Middle frontal gyrus (tissue), 1 donor: ENCODE measurements around the gene ZNF579.
A peak's percentile ranks its signal among the peaks of the same experiment; 100 is the strongest.

Source experiments
- DNase-seq: peaks from one replicate; pipeline ENCODE4 v3.0.0-alpha.2; 2015; ENCODE audit warnings: low spot score; ENCODE audit errors: extremely low spot score

The ZNF579 gene, protein sequence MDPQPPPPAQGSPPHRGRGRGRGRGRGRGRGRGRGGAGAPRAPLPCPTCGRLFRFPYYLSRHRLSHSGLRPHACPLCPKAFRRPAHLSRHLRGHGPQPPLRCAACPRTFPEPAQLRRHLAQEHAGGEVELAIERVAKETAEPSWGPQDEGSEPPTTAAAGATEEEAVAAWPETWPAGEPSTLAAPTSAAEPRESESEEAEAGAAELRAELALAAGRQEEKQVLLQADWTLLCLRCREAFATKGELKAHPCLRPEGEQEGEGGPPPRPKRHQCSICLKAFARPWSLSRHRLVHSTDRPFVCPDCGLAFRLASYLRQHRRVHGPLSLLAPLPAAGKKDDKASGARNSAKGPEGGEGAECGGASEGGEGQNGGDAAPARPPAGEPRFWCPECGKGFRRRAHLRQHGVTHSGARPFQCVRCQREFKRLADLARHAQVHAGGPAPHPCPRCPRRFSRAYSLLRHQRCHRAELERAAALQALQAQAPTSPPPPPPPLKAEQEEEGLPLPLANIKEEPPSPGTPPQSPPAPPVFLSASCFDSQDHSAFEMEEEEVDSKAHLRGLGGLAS

DNA sequence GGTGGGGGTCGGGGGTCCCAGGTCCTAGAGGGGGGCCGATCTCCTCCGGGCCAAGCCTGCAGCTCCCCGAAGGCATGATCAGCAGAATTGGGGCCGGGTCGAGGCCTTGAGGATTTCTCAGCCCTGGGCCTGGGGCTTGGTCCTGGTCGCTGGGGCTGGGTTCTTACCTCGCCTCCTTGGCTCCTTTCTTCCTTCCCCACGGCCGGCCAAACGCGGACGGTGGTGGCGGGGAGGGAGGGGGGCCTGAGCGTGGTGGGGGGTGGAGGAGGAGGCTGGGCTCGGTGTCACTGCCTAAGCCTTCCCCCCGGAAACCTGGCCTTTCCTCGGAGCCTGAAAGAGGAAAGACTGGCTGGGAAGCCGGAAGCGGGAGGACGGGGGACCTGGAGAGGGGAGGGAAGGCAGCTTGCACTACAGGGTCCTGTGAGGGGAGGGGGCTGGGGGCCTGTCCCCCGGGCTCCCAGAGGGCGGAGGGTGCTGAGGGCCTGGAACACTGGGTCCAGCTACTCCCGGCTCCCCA, at the start of gene ZNF579:
Gene ZNF579 (minus strand): TSS at position 221 of the 517 bp plus-strand sequence. CDS start 1,209 bp downstream, outside the sequence.
- DNase-seq, result peak; percentile 63

DNA sequence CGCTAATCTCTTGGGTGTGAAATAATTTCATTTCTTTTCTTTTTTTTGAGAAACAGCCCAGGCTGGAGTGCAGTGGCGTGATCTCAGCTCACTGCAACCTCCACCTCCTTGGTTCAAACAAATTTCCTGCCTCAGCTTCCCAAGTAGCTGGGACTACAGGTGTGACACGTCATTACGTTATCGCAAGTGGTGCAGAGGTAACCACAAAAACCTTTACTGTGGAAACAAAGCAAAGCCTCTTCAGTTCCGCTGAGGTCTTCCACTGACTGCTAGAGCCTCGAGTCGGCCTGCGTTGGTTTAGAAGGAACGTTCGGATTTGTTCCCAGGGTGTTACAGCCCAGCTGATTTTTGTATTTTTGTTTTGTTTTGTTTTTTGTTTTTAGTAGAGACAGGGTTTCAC, 45.7 kb upstream of the ZNF579 start:
- no peak for DNase-seq

DNA sequence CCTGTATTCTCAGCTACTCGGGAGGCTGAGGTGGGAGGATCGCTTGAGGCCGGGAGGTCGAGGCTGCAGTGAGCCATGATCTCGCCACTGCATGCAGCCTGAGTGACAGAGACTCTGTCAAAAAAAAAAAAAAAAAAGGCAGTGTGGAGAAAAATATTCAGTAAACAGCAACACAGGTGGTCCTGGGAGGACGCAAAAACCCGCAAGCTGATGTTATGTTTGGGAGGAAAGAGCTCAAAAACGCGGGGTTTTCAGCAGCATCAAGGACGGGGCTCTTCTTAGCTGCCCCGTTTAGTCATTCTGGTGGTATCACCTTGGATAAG, 44.3 kb upstream of the ZNF579 start:
- DNase-seq, result no peak

DNA sequence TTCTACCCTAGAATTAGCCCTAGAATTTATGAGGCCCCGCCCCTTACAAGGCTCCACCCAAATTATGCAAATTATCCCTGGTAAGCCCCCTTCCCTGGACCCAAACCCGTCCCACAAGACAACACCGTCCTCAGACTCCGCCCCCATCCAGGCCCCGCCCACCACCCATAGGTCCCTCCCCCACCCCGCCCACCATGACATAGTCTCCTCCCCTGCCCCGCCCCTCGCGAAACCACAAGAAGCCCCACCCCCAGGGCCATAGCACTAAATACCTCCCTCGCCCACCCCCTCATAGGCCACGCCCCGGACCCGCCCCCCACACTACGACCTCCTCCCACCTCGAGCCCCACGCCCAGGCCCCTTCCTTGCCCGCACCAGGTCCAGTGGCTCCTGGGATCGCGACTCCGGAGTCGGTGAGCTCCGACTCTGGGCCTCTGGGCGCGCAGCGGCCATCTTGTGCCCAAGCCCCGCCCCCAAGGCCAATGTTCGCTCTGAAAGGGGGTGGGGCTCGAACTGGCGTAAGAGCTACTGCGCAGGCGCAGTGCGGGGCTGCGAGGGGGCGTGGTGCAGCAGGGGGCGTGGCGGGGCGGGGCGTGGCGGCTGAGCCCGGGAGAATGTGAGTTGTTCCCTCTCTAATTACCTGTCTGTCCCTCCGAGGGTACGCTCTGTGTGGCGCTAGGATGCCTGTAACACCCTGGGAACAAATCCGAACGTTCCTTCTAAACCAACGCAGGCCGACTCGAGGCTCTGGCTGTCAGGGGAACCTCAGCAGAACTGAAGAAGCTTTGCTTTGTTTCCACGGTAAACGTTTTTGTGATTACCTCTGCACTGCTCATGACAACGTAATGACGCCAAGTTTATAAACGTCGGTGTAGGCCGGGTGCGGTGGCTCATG, 43.7 kb upstream of the ZNF579 start, which contains the start of gene ZNF784:
Gene ZNF784 (minus strand): TSS at position 458 of the 895 bp plus-strand sequence. CDS start 5 bp downstream, at position 453.
- peak; percentile 79 for DNase-seq

DNA sequence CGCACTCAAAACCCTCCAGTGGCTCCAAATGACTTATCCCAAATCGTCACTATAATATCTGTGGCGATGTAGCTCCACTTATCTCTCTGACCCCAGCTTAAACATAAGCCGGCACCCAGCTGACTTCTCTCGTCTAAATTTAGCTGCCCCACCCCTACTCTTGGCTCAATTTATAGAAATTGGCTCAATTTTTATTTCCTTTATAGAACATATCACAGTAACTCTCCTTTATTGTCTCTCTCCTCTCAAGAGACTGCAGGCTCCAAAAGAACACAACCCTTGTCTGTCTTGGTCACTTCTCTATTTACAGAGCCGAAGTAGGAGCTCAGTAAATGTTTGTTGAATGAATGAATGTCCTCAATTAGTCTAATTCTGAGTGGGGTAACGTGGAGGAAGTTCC, 42.9 kb upstream of the ZNF579 start:
- DNase-seq, result no peak

DNA sequence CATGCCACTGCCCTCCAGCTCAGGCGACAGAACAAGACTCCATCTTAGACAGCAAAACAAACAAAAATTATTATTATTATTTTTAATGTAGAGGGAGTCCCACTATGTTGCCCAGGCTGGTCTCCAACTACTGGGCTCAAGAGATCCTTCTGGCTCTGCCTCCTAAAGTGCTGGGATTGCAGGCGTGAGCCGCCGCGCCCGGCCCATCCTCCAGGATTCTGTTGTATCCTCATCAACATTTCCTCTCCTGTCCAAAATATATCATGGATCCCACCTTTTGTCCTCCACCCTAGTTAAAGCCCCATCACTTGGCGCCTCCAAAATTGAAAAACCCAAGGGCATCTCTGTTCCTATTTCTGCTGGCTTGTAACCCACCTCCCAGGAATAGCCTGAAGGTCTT, 42.5 kb upstream of the ZNF579 start:
- DNase-seq, result no peak

DNA sequence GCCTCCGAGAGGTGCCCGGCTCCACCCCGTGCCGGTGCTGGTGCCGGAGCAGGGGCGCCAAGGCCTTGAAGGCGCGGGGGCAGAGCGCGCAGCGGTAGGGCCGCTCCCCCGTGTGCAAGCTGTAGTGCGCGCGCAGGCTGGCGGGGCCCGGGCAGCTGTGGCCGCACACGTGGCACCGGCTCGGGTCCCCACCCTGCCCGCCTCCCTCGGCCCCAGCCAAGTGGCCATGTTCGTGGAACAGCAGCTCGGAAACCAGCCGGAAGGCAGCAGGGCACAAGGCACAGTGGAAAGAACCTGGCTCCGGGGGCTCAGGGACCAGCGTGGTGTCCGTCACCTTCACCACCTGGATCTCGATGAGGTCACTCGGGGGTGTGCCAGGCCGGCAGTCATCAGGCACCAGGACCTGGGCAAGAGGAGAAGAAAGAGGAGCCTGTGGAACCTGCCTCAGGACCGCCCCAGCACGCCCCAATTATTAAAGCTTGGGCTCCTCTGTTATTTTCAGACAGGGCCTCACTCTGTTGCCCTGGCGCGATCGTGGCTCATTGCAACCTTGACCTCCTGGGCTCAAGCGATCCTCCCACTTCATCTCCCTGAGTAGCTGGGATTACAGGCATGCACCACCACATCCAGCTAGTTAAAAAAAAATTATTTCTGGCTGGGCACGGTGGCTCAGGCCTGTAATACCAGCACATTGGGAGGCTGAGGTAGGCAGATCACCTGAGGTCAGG, 41.8 kb upstream of the ZNF579 start:
- no peak for DNase-seq

DNA sequence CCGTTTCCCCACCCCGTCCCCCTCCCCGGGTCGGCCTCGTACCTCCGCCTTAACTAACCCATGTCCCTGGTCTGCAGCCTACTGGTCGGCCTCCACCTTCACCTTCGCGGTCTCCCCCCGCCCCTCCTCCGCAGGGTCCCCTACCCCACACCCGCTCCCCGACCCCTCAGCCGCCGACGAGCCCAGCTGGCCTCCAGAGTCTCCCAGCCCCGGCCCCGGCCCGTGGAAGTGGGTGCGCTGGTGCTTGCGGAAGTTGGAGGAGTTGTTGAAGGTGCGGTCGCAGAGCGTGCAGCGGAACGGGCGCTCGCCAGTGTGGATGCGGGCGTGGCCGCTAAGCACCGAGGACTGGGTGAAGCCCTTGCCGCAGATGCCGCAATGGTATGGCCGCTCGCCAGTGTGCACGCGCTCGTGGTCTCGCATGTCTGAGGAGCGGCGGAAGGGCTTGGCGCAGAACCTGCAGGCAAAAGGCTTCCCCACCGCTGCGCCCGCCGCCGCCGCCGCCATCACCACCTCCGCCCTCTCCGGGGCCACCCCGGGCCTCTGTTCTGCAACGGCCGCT, 41.1 kb upstream of the ZNF579 start:
- DNase-seq, result no peak

DNA sequence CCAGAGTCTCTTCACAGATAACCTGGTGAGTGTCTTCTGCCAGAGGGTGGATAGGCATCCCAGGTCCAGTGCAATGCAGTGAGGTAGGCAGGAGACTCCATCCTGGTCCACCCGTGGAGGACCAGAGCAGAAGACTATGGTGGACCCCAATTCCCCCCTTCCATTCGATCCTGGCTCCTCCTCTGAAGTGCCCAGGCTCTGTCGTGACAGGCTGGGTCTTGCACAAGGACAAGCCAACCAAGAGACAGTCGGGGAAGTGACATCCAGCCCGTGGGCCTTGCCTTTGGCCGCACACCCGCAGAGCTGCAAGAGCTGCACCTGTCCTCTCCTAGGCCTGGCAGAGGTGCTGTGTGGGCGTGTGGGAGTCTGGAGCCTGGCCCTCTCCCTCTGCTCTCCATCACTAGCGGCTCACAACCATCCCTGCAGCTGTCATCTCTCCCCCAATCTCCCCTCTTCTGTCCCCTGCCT, 40.6 kb upstream of the ZNF579 start:
- DNase-seq, result no peak

DNA sequence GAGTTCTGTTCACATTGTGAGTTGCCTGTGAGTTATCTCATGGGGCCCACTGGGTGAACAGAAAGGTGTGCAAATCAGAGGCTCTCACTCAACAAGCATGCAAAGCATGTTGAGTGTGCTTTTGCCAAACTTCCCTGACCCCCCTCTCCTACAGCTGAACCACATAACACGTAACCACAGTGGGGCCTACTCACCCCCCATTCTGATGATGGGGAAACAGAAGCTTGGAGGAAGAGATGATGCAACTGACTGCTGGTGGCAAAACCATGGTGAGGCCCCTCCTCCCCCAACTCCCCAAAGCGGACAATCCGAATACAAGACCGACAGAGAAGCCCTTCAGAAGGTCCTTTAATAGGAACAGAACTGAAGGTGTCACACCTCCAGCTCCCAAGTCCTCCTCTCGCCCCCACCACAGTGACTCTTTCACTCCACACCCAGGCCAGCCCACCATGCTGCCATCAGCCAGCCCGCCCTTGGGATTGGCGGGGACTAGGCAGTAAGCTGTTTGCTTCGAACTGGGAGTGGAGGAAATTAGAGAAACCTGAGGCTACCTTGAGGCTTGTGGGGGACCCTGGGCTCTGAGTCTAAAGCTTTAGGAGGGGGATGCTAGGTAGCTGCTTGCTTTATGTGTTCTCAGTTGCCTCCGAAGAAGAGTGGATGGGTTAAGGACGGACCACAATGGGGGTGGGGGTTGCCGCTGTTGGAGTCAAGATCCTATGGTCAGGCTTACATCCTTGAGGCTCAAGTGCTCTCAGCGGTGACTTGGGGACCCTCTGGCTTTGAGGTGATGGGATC, 40.0 kb upstream of the ZNF579 start:
- no peak for DNase-seq

DNA sequence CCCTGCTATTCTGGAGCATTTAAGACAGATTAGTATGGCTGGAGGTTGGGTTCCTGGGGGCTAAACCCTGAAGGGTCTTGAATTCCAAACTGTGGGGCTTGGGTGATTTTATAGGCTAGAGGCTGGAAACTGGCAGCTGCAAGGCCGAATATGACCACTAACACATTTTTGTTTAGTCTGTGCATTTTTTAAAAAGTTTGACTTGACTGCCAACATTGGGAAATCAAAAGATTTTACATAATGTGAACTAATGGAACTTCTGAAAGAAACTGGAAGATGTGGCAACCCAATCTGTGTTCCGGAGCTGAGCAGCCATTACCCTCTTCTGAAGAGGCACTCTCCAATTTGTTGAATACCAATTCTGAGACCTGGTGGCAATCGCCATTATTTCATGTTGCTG, 38.6 kb upstream of the ZNF579 start:
- no peak for DNase-seq

DNA sequence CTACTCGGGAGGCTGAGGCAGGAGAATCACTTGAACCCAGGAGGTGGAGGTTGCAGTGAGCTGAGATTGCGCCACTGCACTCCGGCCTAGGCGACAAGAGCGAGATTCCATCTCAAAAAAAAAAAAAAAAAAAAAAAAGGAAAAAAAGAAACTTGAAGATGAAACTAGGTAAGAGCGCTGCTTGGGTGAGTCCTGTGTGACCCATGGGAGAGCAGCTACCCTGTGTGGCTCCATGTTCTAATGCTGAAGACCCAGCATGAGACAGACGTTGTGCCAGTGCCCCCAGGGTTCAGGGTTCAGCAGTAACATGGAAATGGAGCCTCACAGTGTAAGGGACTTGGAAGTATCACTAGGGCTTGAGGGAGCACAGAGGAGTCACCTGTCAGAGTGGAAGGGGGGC, 37.8 kb upstream of the ZNF579 start:
- no peak for DNase-seq

DNA sequence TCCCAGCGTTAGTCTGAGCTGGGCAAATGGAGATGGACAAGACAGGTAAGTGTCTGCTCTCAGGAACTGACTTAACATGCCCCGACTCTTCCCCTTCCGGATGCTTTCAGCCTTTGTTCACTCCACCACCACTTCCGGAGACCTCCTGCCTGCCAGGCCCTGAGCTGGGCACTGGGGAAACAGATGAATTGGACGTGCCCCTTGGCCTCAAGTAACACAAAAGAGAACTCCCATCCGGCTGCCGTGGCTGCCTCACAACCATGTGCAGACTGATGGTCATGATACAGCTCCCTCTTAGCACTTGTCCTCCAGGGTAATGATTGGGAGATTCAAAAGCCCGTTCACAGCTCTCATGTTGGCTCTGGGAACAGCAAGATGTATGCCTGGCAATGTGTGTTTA, 36.8 kb upstream of the ZNF579 start:
- DNase-seq, result no peak

DNA sequence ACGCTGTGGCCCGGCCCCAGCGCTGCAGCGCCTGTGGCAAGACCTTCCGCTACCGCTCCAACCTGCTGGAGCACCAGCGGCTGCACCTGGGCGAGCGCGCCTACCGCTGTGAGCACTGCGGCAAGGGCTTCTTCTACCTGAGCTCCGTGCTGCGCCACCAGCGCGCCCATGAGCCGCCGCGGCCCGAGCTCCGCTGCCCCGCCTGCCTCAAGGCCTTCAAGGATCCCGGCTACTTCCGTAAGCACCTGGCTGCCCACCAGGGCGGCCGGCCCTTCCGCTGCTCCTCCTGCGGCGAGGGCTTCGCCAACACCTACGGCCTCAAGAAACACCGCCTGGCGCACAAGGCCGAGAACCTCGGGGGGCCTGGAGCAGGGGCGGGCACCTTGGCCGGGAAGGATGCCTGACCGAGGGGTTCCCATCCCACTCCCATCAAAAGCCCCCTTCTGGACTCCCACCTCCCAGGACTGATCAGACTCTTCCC, 35.8 kb upstream of the ZNF579 start:
- no peak for DNase-seq

DNA sequence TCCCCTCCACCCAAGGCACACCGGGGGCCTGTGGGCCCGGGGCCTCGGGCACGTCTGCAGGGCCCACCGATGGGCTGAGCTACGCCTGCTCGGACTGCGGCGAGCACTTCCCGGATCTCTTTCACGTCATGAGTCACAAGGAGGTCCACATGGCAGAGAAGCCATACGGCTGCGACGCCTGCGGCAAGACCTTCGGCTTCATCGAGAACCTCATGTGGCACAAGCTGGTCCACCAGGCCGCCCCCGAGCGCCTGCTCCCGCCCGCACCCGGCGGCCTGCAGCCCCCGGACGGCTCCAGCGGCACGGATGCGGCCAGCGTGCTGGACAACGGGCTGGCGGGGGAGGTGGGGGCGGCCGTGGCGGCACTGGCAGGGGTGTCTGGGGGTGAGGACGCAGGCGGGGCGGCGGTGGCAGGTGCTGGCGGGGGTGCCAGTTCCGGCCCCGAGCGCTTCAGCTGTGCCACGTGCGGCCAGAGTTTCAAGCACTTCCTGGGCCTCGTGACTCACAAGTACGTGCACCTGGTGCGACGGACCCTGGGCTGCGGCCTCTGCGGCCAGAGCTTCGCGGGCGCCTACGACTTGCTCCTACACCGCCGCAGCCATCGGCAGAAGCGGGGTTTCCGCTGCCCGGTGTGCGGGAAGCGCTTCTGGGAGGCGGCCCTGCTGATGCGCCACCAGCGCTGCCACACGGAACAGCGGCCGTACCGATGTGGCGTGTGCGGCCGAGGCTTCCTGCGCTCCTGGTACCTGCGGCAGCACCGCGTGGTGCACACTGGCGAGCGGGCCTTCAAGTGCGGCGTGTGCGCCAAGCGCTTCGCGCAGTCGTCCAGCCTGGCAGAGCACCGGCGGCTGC, 35.1 kb upstream of the ZNF579 start:
- DNase-seq, result no peak

DNA sequence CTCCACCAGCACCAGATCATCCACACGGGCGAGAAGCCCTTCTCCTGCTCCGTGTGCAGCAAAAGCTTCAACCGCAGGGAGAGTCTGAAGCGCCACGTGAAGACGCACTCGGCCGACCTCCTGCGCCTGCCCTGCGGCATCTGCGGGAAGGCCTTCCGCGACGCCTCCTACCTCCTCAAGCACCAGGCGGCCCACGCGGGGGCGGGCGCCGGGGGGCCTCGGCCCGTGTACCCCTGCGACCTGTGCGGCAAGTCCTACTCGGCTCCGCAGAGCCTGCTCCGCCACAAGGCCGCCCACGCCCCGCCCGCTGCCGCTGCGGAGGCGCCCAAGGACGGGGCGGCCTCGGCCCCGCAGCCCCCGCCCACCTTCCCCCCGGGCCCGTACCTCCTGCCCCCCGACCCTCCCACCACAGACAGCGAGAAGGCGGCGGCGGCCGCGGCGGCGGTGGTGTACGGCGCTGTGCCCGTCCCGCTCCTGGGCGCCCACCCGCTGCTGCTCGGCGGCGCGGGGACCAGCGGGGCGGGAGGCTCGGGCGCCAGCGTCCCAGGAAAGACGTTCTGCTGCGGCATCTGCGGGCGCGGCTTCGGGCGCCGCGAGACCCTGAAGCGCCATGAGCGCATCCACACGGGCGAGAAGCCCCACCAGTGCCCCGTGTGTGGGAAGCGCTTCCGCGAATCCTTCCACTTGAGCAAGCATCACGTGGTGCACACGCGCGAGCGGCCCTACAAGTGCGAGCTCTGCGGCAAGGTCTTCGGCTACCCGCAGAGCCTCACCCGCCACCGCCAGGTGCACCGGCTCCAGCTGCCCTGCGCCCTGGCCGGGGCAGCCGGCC, 34.3 kb upstream of the ZNF579 start:
- no peak for DNase-seq

DNA sequence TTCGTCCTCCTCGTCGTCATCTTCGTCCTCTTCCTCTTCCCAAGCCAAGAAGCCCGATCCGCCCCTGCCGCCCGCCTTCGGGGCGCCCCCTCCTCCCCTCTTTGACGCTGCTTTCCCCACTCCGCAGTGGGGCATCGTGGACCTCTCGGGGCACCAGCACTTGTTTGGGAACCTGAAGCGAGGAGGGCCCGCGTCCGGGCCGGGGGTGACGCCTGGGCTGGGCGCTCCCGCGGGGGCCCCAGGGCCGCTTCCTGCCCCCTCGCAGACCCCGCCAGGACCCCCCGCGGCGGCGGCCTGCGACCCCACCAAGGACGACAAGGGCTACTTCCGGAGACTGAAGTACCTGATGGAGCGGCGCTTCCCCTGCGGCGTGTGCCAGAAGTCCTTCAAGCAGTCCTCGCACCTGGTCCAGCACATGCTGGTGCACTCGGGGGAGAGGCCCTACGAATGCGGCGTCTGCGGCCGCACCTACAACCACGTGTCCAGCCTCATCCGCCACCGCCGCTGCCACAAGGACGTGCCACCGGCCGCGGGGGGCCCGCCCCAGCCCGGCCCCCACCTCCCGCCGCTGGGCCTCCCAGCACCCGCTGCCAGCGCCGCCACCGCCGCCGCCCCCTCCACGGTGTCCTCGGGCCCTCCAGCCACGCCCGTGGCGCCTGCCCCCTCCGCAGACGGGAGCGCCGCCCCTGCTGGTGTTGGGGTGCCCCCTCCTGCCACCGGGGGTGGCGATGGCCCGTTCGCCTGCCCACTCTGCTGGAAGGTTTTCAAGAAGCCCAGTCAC, 33.5 kb upstream of the ZNF579 start:
- DNase-seq, result no peak
